Right atrium auricular region (tissue), 2 donors: ENCODE data around the gene SLCO2A1. TPM values are rescaled to one million over a fixed set of nuclear protein-coding genes. Genes with fewer than 3 reads are reported as not detected.

Experiments used
- DNase-seq: peaks from one replicate; pipeline ENCODE4 v3.0.0-alpha.2; 2019; ENCODE audit warnings: low spot score
- H3K27ac ChIP-seq, 2 donors: fragments of 200-600 bp; sonication (generic); 1 replicate in 1 of 2; 2 replicates in 1 of 2; pipeline ENCODE4 v1.5.1; 2016 to 2019
- H3K27me3 ChIP-seq, 2 donors: fragments of 200-600 bp; sonication (generic); one replicate each; pipeline versions ENCODE4 v1.5.1 to v1.6.0; 2017 to 2019
- H3K36me3 ChIP-seq: fragments of 200-600 bp; sonication (generic); one replicate; pipeline ENCODE4 v1.5.1; 2016
- H3K4me1 ChIP-seq, 2 donors: fragments of 200-600 bp; sonication (generic); one replicate each; pipeline versions ENCODE4 v1.5.1 to v1.6.0; 2017 to 2019
- H3K4me3 ChIP-seq, 2 donors: fragments of 200-600 bp; sonication (generic); 1 replicate in 1 of 2; 2 replicates in 1 of 2; pipeline ENCODE4 v1.5.1; 2017 to 2019; ENCODE audit warnings: mild to moderate bottlenecking in 1 of 2, moderate library complexity in 1 of 2
- H3K9me3 ChIP-seq, 2 donors: fragments of 200-600 bp; sonication (generic); one replicate each; pipeline ENCODE4 v1.5.1; 2019
- CTCF ChIP-seq, 2 donors: fragments of 200-600 bp; sonication (generic); IDR thresholded peaks; one replicate each; pipeline ENCODE4 v1.5.1; 2019; ENCODE audit warnings: antibody characterized with exemption in 2 of 2
- total RNA-seq, 2 donors: library from RNA; depleted of rRNA; stranded (reverse); fragments of >200 nt; gene quantifications; one replicate each; pipeline ENCODE4 v1.1.0, GENCODE V29; 2016

SLCO2A1 gene
- total RNA-seq, 2 donors from 2014 or later: 15.1 to 36.4 TPM

DNA sequence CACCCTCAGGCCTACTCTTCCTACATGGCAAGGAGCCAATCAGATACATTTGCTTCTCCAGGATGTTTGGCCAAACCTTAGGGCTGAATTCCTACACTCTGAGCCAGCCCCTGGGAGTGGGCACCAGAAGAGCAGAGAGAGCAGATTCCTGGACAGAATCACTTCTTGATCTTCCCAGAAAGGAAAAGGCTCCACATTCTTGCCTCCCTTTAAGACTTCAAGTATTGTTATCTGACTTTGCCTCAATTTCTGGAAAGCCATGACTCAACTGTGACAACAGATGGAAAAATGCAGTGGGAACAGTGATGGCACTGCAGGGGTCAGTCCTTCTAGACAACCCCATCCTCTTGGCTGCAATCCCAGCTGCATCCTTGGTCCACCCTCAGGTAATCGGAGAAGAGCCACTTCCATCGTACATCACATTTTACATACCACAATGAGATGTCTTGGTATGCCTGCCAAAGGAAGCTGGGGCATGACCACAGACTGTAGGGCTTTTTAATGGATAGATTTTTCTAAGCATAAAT, 21.0 kb downstream of the SLCO2A1 start:
- Histone ChIP-seq H3K4me3 (no peak overlapping the region), H3K9me3 (peaks cover 0 to 7% of the 10 kb centered on the region in 2 donors), H3K27me3 (no peaks in the 10 kb centered on the region), H3K4me1 (no peaks in the 10 kb centered on the region), H3K36me3 (no peaks in the 10 kb centered on the region), H3K27ac (no peak overlapping the region)
- peak; percentile 49 for DNase-seq
- no peak for TF ChIP-seq CTCF (IDR thresholded peaks at IDR 0.05)

DNA sequence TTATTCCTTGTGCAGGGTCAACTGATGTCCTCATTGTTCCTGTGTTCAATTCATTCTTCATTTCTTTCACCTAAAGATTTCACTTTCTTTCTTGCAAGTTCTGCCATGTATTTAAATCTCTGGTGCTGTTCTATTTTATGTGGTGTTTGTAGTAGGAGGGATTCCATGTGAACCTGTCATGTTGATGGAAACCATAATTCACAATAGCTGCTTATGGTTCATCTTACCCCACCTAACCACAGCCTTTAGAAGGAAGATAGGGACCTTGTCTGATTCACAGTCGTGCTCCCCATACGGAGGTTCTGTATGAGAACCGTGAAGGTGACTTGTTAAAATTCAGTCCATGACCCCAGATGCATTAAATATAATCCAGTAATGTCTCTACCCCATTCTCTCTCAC, 21.9 kb downstream of the SLCO2A1 start:
- H3K4me1 ChIP-seq: no peaks in the 10 kb centered on the region
- H3K4me3 ChIP-seq: no peak overlapping the region
- peaks cover 0 to 7% of the 10 kb centered on the region in 2 donors for H3K9me3 ChIP-seq
- no peaks in the 10 kb centered on the region for H3K36me3 ChIP-seq
- H3K27me3 ChIP-seq: no peaks in the 10 kb centered on the region
- DNase-seq: no peak
- TF ChIP-seq CTCF (IDR thresholded peaks at IDR 0.05): no peak
- no peak overlapping the region for H3K27ac ChIP-seq

GRCh38 chr3:134004841-134005240, 24.9 kb downstream of the SLCO2A1 start:
- no peaks in the 10 kb centered on the region for H3K36me3 ChIP-seq
- no peak overlapping the region for H3K27ac ChIP-seq
- H3K27me3 ChIP-seq: no peaks in the 10 kb centered on the region
- no peak for TF ChIP-seq CTCF (IDR thresholded peaks at IDR 0.05)
- no peak for DNase-seq
- no peaks in the 10 kb centered on the region for H3K4me1 ChIP-seq
- H3K4me3 ChIP-seq: no peak overlapping the region
- peaks cover 0 to 7% of the 10 kb centered on the region in 2 donors for H3K9me3 ChIP-seq

DNA sequence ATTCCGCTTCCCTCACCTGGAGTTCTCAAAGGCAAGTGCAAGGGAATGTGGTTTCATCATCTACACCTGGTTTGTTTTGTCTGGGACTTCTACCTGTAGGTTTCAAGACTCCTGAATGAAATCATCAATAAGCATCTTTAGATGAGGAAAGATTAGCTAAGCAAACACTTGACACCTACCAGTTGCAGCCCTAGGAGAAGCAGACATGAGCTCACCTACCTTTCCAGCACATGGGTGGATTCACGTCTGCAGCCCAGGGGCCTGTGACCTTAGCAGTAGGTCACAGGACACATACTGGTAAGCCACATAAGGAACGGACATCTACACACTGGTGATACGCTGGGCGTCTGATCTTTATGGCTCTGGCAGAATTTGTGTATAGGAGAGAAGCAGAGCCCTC, 26.7 kb downstream of the SLCO2A1 start:
- no peak for TF ChIP-seq CTCF (IDR thresholded peaks at IDR 0.05)
- no peak overlapping the region for H3K27ac ChIP-seq
- peaks cover 0 to 7% of the 10 kb centered on the region in 2 donors for H3K9me3 ChIP-seq
- H3K27me3 ChIP-seq: no peaks in the 10 kb centered on the region
- no peaks in the 10 kb centered on the region for H3K4me1 ChIP-seq
- DNase-seq: peak; percentile 50
- H3K36me3 ChIP-seq: no peaks in the 10 kb centered on the region
- H3K4me3 ChIP-seq: no peak overlapping the region

DNA sequence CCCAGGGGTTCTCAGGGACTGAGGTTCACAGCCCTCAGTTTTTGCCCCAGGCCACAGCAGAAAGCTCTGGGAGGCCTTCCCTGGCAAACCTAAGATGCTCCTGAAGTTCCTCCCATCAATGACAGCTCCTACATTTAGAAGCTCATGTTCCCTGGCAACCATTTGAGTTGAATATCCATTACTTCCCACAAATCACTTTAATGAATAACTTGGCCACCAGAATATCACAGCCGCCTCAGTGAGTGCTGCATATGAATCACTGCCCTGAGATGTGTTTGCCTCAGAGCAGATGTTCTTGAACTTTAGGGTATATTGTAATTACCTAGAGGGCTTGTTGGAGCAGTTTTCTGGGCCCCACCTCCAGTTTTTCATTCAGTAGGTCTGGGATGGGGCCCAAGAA, 27.4 kb downstream of the SLCO2A1 start:
- Histone ChIP-seq H3K27me3 (no peaks in the 10 kb centered on the region), H3K4me1 (no peaks in the 10 kb centered on the region), H3K36me3 (no peaks in the 10 kb centered on the region), H3K27ac (no peak overlapping the region), H3K4me3 (no peak overlapping the region), H3K9me3 (peaks cover 0 to 7% of the 10 kb centered on the region in 2 donors)
- DNase-seq: peak; percentile 52
- no peak for TF ChIP-seq CTCF (IDR thresholded peaks at IDR 0.05)

- H3K4me1 ChIP-seq: no peaks in the 10 kb centered on the region
- DNase-seq: no peak
Measured at GRCh38 chr3:134001251-134001650, 28.5 kb downstream of the SLCO2A1 start.

More at GRCh38 chr3:134001251-134001650, 28.5 kb downstream of the SLCO2A1 start:
- H3K27me3 ChIP-seq: no peaks in the 10 kb centered on the region
- H3K36me3 ChIP-seq: no peaks in the 10 kb centered on the region
- TF ChIP-seq CTCF (IDR thresholded peaks at IDR 0.05): no peak
- H3K27ac ChIP-seq: no peak overlapping the region
- peaks cover 0 to 7% of the 10 kb centered on the region in 2 donors for H3K9me3 ChIP-seq
- no peak overlapping the region for H3K4me3 ChIP-seq
